Transverse colon (tissue), 4 donors: ENCODE measurements around the gene TMEM208. TPM values are rescaled to one million over a fixed set of nuclear protein-coding genes. Genes with fewer than 3 reads are reported as not detected.

Source experiments
- DNase-seq: peaks from one replicate; pipeline ENCODE4 v3.0.0-alpha.2; 2019
- H3K27ac ChIP-seq, 4 donors: fragments of 200-600 bp; sonication (generic); 2 replicates each; pipeline ENCODE4 v1.5.1; 2016 to 2018; ENCODE audit warnings: inconsistent platforms in 4 of 4
- H3K27me3 ChIP-seq: fragments of 200-600 bp; sonication (generic); 2 replicates; pipeline ENCODE4 v1.5.1; 2017; ENCODE audit warnings: inconsistent platforms
- H3K36me3 ChIP-seq, 4 donors: fragments of 200-600 bp; sonication (generic); 2 replicates each; pipeline ENCODE4 v1.5.1; 2017 to 2019; ENCODE audit warnings: inconsistent platforms in 4 of 4
- H3K4me1 ChIP-seq, 4 donors: fragments of 200-600 bp; sonication (generic); 2 replicates each; pipeline ENCODE4 v1.5.1; 2017 to 2020; ENCODE audit warnings: inconsistent platforms in 4 of 4
- H3K4me3 ChIP-seq, 4 donors: fragments of 200-600 bp; sonication (generic); 1 replicate in 1 of 4; 2 replicates in 3 of 4; pipeline versions ENCODE4 v1.5.1 to v1.6.1; 2017 to 2019; ENCODE audit warnings: inconsistent platforms in 4 of 4
- H3K9me3 ChIP-seq, 2 donors: fragments of 200-600 bp; sonication (generic); 2 replicates each; pipeline ENCODE4 v1.5.1; 2017 to 2019; ENCODE audit warnings: inconsistent platforms in 2 of 2
- CTCF ChIP-seq, 5 experiments: fragments of 200-600 bp in 3 of 5; fragments of 450-650 bp in 2 of 5; sonication (generic) in 3 of 5; IDR thresholded peaks; 1 replicate in 2 of 5; 2 replicates in 3 of 5; pipeline ENCODE4 v1.5.1; 2016 to 2017; ENCODE audit warnings: antibody characterized with exemption in 5 of 5, inconsistent platforms in 3 of 5, mild to moderate bottlenecking in 2 of 5, moderate library complexity in 1 of 5
- EP300 ChIP-seq: sonication (generic); formaldehyde crosslinking; IDR thresholded peaks from one replicate; pipeline ENCODE4 v1.6.1; 2017; ENCODE audit warnings: antibody characterized with exemption, low read depth
- POLR2A ChIP-seq: fragments of 450-650 bp; IDR thresholded peaks from one replicate; pipeline ENCODE4 v1.6.1; 2016; ENCODE audit warnings: antibody characterized with exemption, mild to moderate bottlenecking, moderate library complexity
- POLR2AphosphoS5 ChIP-seq, 3 donors: sonication (generic); formaldehyde crosslinking; IDR thresholded peaks; one replicate each; pipeline ENCODE4 v1.6.1; 2016; ENCODE audit warnings: antibody characterized with exemption in 3 of 3
- WGBS, 2 donors: methylation state at CpG; one replicate each; pipeline ENCODE4 v1.1.5; 2018; ENCODE audit warnings: low coverage in 1 of 2; 5-methylcytosine and 5-hydroxymethylcytosine counted together
- in situ Hi-C, 4 donors: fragments of 200-750 bp; cut with MboI; loops; one replicate each; pipeline versions ENCODE4 v1.15.0 to v1.15.1; 2017; ENCODE audit warnings: low sequenced_read_pairs in 3 of 4, low pct_ligation_motif_present in 1 of 4, low pct_unique_long_range_greater_than_20kb in 1 of 4
- intact Hi-C: fragments of 100-400 bp; cut with DNase I; formaldehyde crosslinking; loops from one replicate; pipeline ENCODE4 v1.15.1; 2023; ENCODE audit warnings: low total_unique reads
- total RNA-seq, 4 donors: library from RNA; depleted of rRNA; stranded (reverse); fragments of >200 nt; gene quantifications; one replicate each; pipeline ENCODE4 v1.1.0, GENCODE V29; 2016

The TMEM208 gene
- total RNA-seq, 4 donors from 2014 or later = 29.5 to 50.2 (median 39.3) TPM; not detected in 1

GRCh38 chr16:67258161-67258835, 31.4 kb downstream of the TMEM208 start:
- DNase-seq = no peak
- Histone ChIP-seq H3K27ac (no peak overlapping the region), H3K4me1 (no peaks in the 10 kb centered on the region), H3K4me3 (no peak overlapping the region), H3K36me3 (no peaks in the 10 kb centered on the region), H3K9me3 (no peaks in the 10 kb centered on the region), H3K27me3 (no peaks in the 10 kb centered on the region)
- WGBS, 2 donors = 86% methylated on average over 11 of the region's 11 CpGs; no CpG with 5 or more reads in 1 of the 2 donors
- no peak for TF ChIP-seq CTCF (IDR thresholded peaks at IDR 0.05)
- no peak for TF ChIP-seq POLR2AphosphoS5 (IDR thresholded peaks at IDR 0.05)
- no peak for TF ChIP-seq EP300
- no peak for TF ChIP-seq POLR2A
- in situ Hi-C loops = no loop called here
- intact Hi-C loops = no loop called here

GRCh38 chr16:67259705-67260104, 32.8 kb downstream of the TMEM208 start:
- in situ Hi-C loops (no loop called here), intact Hi-C loops (no loop called here)
- DNase-seq = no peak
- no peaks in the 10 kb centered on the region for H3K4me1 ChIP-seq
- WGBS, 2 donors = 95% methylated on average over 12 of the region's 12 CpGs; no CpG with 5 or more reads in 1 of the 2 donors
- no peak overlapping the region for H3K27ac ChIP-seq
- H3K4me3 ChIP-seq = no peak overlapping the region
- TF ChIP-seq EP300 (no peak), POLR2AphosphoS5 (IDR thresholded peaks at IDR 0.05) (no peak), POLR2A (no peak), CTCF (IDR thresholded peaks at IDR 0.05) (no peak)
- H3K9me3 ChIP-seq = no peaks in the 10 kb centered on the region
- H3K36me3 ChIP-seq = no peaks in the 10 kb centered on the region
- no peaks in the 10 kb centered on the region for H3K27me3 ChIP-seq

- H3K4me1 ChIP-seq = no peaks in the 10 kb centered on the region
- in situ Hi-C loops = no loop called here
These were observed 33.6 kb downstream of the TMEM208 start for GRCh38 chr16:67260426-67261063.

GRCh38 chr16:67263201-67263600, 36.3 kb downstream of the TMEM208 start:
- Histone ChIP-seq H3K9me3 (no peaks in the 10 kb centered on the region), H3K27ac (no peak overlapping the region), H3K4me1 (no peaks in the 10 kb centered on the region), H3K36me3 (no peaks in the 10 kb centered on the region), H3K4me3 (no peak overlapping the region), H3K27me3 (no peaks in the 10 kb centered on the region)
- WGBS, 2 donors = 95% methylated on average over 3 of the region's 3 CpGs; no CpG with 5 or more reads in 1 of the 2 donors
- no peak for DNase-seq
- TF ChIP-seq CTCF (IDR thresholded peaks at IDR 0.05) (no peak), POLR2A (no peak), POLR2AphosphoS5 (IDR thresholded peaks at IDR 0.05) (no peak), EP300 (no peak)
- in situ Hi-C loops (no loop called here), intact Hi-C loops (no loop called here)

More at GRCh38 chr16:67260426-67261063, 33.6 kb downstream of the TMEM208 start:
- no peaks in the 10 kb centered on the region for H3K36me3 ChIP-seq
- 63 to 72% methylated on average over 4 of the region's 4 CpGs for WGBS, 2 donors
- no peak for DNase-seq
- H3K27ac ChIP-seq = no peak overlapping the region
- intact Hi-C loops = no loop called here
- no peak overlapping the region for H3K4me3 ChIP-seq
- TF ChIP-seq EP300 (no peak), CTCF (IDR thresholded peaks at IDR 0.05) (peak in 4 of 5 experiments; percentile 29 to 48 (median 35))
- H3K27me3 ChIP-seq = no peaks in the 10 kb centered on the region
- no peaks in the 10 kb centered on the region for H3K9me3 ChIP-seq
